GM11168 (cell line): ENCODE measurements around the gene CHAT.

Experiments used
- in situ Hi-C: fragments of 300-500 bp; cut with MboI; formaldehyde crosslinking; loops from one replicate; pipeline ENCODE4 v1.12.0; 2022; ENCODE audit warnings: low sequenced_read_pairs; ENCODE audit not compliant: unreplicated experiment

Gene CHAT

DNA sequence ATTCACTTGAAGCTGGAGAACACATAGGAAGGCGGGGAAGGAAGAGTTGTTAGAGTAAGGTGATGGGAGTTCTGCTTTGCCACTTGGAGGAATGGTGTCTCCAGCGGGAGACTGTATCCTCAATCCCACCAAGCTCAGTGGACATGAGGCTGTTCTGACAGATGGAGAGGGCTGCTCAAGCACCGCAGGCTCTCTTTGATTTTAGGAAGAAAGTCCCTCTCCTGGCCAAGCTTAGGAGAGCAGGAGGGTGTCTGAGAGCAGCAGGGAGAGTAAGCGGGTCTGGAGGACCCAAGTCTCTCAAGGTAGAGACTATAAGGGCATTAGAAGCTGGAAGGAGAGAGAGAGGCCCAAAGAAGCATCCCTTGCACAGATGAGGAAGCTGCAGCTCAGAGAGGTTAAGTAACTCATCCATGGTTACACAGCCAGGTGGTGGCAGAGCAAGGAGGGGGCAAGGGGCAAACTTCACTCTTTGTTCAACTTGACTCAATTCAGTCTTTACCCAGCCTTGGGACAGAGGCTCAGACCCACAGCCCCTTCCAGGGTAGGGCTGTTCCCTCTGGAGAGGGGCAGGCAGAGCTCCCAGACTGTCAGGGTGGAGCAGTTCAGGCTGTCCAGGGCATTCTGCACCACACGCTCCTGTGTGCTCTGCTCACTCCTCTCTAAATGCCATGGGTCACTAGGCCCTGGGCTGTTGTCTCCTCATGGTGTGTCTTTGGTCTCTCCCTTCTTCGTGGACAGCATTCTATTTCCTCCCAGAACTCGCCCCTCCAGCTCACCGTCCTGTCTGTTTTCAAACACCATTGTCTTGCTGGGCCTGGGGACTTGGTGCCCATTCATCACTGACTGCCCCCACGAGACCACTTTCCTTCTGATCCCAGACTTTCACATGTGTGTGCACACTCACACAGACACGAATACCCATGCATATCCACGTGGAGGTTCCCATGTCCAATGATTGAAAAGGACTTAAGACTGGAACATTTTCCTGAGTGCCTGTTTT is 8.9 kb downstream of the CHAT start:
- in situ Hi-C loops = no loop called here

DNA sequence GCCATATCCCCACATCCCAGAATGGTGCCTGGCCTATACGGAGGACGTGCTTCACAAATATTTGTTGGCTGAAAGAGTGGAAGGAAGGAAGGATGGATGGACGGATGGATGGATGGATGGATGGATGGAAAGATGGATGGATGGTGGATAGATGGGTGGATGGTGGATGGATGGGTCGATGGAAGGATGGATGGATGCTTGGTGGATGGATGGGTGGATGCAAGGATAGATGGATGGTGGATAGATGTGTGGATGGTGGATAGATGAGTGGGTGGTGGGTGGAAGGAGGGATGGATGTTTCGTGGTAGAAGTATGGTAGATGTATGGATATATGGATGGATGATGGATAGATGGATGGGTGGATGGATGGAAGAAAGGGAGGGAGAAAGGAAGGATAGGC is 10.8 kb downstream of the CHAT start:
- in situ Hi-C loops = no loop called here

- in situ Hi-C loops = no loop called here
These were observed 11.6 kb downstream of the CHAT start for GRCh38 chr10:49625411-49625810.

DNA sequence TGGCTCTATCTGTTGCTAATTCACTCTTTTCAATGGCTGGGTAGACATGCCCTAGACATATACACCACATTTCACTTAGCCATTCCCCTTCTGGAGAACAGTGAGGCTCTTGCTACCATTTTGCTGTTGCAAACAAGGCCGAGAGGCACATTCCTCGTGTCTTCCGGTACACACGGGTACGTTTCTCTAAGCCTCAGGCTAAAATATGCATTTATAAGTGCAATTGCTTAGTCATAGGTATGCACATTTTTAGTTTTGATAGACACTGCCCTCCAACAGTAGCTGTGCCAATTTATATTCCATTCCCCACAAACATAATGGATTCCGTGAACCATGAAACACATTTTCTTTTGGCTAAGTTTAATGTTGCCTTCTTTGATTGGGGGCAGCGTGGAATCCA is 13.2 kb downstream of the CHAT start:
- in situ Hi-C loops = no loop called here

DNA sequence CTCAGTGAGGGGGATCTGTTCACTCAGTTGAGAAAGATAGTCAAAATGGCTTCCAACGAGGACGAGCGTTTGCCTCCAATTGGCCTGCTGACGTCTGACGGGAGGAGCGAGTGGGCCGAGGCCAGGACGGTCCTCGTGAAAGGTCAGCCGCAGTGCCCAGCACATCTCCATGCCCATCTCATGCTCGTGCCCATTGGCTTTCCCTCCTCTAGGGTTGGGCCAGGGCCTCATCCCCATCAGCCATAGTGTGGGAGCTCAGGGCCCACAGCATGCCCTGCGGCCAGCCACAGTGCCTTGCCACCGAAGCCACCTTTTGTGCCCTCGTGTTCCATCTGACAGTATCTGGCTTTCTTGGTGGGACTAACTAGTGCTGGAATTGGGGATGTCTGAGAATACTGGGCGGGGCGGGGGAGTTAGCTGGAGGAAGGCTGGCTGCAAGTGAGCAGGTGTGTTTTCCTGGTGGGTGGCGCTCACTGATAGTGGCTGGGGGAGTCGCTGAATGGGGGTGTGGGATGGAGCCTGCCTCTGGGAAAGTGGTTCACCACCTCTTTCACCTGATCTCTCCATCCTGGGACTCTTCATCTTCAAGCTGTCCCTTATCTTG is 13.9 kb downstream of the CHAT start:
- in situ Hi-C loops = no loop called here

DNA sequence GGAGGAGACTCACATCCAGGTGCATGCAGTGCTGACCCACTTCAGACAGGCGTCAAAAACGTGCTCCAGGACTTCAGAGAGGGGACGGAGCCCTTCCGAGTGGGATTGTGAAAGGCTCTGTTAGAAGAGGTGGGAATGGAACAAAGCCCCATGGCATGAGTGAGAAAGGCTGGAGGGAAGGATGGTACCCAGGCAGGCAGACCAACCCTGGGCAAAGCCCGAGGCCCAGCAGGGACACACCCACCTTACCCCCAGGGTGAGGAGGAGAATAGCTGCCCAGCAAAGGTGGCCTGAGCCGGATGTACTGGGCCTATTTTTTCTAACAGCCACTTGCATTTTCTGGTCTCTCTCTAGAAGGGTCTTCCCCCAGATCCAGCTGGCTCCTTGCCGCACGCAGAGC is 14.8 kb downstream of the CHAT start:
- in situ Hi-C loops = no loop called here

DNA sequence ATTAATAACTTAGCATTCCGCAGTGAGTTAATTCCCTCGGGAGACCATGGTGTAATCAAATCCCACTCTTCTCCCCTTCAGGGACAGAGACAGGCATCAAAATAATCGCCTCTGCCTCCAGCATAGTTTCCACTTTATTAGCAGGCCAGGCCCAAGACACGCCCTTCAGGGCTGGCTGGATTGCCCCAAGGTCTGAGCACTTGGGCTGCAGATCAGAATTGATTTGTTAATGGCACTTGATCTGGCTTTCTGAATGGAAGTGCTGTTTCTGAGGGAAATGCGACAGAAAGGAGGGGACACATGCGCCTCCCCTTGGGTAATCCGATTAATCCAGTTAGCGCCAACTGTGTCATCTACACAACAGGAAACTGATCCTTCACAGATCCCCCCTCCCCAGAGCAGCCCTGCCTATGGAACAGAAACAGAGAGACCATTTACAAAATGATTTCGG is 15.6 kb downstream of the CHAT start:
- in situ Hi-C loops = no loop called here

DNA sequence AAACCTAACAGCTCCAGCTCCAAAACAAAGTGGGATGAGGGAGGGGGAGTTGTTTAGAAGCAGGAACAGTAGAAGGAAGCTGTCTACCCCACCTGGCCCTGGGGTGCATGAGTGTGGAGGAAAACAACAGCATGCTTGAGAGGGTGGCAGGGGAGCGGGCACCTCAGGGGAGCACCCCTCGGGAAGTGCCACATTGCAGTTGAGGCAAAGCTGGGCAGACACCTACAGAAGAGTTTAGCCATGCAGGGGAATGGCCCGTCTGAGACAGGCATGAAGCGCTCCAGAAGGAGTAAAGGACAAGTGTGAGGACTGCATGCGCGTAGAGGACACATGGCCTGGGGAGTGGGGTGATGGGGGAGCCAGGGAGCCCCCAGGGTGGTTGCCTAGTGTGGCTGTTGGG is 18.1 kb downstream of the CHAT start:
- in situ Hi-C loops = no loop called here

GRCh38 chr10:49632406-49633317 is 18.8 kb downstream of the CHAT start:
- in situ Hi-C loops = no loop called here

DNA sequence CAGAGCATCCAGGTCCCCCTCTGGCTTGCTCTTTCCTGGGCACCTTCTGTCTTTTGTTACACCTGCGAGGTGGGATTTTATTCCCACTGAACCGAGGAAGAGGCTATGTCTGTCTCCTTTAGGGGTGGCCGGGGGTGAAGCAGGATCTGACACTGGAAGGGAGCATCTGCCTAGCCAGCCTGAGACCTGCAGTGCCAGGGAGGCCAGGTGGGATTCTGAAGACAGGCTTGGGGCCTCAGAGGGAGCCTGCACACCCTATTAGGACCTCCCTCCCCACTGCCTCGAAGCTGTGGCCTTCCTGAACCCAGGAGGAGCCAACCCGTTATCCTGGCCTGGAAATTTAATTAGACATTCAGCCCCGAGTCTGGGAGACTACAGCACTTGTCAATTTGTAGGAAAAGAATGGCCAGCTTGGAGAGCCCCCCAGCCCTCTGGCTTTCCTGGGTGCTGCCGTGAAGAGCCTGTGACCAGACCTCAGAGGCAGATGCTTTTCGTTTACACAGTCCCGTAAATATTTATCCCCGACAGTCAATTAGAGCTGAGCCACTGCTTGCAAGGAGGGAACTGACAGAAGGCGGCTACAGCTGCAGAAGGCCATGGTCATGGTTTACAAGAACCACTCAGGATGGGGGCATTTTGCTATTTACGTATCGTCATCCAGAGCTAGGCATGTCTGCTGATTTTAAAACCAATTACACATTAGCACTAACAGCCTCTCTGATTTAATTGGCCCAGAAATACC is 19.7 kb downstream of the CHAT start:
- in situ Hi-C loops = no loop called here

DNA sequence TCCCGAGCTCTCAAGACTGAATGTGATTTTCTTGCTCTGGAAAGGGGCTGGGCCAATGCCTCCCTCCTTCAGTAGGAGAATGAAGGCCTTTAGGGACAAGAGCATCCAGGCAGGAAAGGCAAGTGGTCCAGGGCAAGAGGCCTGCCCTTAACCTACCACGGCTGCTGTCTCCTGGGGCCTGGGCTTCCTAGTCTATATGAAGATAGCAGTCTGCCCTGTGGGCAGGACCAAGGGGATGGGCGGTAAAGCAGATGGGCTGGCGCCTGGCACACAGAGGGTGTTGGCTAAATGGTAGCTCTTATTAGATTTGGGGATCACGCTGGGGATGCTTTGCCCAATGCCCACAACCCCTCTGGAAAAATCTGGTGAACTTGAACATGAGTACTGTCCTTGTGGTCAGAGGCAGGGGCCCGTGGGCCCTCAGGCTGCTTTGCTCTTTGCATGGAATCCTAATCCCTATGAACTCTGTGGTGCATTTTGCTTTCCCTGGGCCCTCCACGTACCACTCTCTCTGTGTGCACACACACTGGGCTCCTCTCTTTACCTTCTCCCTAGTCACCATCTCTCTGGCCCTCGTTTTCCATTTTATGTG is 20.3 kb downstream of the CHAT start:
- in situ Hi-C loops = no loop called here

GRCh38 chr10:49642311-49642710 is 28.5 kb downstream of the CHAT start:
- in situ Hi-C loops = no loop called here

DNA sequence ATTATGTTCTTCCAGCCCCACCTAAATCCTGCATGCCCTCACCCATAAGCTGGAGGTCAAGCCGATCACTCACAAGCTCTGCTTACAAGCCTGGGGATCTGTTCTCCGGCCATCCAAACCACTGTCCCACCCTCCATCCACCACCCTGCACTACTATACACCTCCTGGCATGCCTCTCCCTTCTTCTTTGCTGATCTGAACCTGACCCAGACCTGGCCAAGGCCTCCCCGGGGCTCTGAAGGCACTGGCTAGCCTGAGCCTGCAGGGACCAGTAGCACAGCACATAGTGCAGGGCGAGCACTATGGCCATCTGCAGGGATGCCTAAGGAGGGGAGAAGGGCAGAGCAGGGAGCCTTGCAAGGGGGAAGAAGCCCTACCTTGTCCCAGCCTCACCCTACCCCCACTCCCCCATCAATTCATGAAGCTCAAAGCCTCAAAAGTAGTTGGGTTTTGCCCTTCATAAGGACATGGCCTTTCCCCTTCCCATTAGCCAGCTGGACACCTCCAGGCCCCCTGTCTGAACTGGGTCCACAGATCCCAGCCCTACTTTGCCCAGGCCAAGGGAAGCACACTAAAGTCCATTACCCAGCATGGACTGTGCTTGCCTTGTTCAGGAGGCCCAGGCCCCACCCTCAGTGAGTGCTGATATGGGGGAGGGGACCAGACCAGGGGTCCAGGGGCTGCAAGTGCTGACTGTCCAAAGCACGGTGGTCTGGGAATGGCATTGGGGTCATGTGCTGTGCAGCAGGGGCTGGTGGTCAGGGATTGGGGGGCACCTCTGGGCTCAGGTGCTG is 29.6 kb downstream of the CHAT start:
- in situ Hi-C loops = no loop called here

- in situ Hi-C loops = no loop called here
These were observed 30.3 kb downstream of the CHAT start for GRCh38 chr10:49644035-49644646.

GRCh38 chr10:49645417-49645816 is 31.6 kb downstream of the CHAT start:
- in situ Hi-C loops = no loop called here

DNA sequence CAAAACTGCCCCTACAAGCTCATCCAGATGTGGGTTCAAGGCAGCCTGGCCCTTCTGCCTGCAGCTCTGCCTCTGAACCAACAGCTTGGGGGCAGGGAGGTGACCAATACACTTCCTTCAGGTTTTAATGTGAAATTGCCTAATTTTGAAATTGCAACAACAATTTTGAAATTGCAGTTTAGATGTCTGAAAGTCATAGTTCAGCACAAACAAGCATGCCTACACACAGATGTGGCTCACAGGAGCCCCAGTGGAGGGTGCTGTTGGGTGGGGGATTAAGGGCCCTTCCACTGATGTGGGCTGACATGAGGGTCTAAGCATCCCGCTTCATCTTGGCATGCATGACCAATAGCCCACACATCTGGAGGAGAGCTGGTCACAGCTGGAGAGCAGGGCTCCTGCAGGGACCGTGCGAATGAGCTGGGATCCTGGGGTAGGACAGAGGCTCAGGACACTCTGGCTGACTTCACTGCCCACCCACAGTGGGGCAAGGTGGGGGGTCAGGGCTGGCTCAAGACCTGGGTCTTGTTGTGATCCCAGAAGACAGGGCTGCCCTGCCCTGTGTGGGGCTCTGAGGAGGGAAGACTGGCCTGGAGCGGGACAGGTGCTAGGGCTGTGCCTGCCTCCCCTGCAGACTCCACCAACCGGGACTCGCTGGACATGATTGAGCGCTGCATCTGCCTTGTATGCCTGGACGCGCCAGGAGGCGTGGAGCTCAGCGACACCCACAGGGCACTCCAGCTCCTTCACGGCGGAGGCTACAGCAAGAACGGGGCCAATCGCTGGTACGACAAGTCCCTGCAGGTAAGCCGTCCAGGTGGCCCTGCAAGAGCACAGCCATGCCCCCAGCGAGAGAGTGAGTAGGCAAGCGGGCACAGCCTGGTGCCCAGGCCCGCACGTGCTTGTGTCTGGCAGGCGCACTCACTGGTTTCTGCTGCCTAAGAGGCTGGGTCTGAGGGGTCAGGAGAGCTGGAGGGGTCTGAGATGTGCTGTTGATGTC is 32.3 kb downstream of the CHAT start:
- in situ Hi-C loops = no loop called here

- in situ Hi-C loops = no loop called here
These were observed 33.7 kb downstream of the CHAT start for GRCh38 chr10:49647554-49647953.
